Fibroblast of lung (primary cell): Measurements from ENCODE around the gene TIMMDC1. TPM values are rescaled to one million over a fixed set of nuclear protein-coding genes. Genes with fewer than 3 reads are reported as not detected.

ENCODE experiments used
- DNase-seq, 2 donors: peaks; one replicate each; pipeline versions ENCODE4 v3.0.0 to v3.0.0-alpha.2; 2010; ENCODE audit warnings: low read depth in 2 of 2
- H2AFZ ChIP-seq: 2 replicates; pipeline ENCODE4 v1.5.1; 2012; ENCODE audit warnings: low read length, control low read depth, inconsistent platforms
- H3K27ac ChIP-seq: 2 replicates; pipeline ENCODE4 v1.5.1; 2011; ENCODE audit warnings: low read length, control low read depth; ENCODE audit not compliant: insufficient read depth
- H3K27me3 ChIP-seq: 2 replicates; pipeline ENCODE4 v1.5.1; 2011; ENCODE audit warnings: mild to moderate bottlenecking, low read length; ENCODE audit not compliant: control insufficient read depth, insufficient read depth
- H3K36me3 ChIP-seq: 2 replicates; pipeline ENCODE4 v1.5.1; 2011; ENCODE audit warnings: low read length; ENCODE audit not compliant: control insufficient read depth, insufficient read depth
- H3K4me1 ChIP-seq: 2 replicates; pipeline ENCODE4 v1.5.1; 2011; ENCODE audit warnings: low read length; ENCODE audit not compliant: control insufficient read depth, insufficient read depth; ENCODE audit errors: extremely low read depth
- H3K4me2 ChIP-seq: 2 replicates; pipeline ENCODE4 v1.5.1; 2011; ENCODE audit warnings: low read length, control low read depth; ENCODE audit not compliant: insufficient read depth; ENCODE audit errors: extremely low read depth
- H3K4me3 ChIP-seq, 4 experiments: fragments of 200-600 bp in 1 of 4; sonication (generic) in 1 of 4; replicated peaks in 1 of 4; 2 replicates each; pipeline ENCODE4 v1.5.1; 2011 to 2016; ENCODE audit warnings: low read length in 4 of 4, low read depth in 3 of 4, mild to moderate bottlenecking in 3 of 4, control low read depth in 2 of 4, inconsistent platforms in 1 of 4, mixed read lengths in 1 of 4; ENCODE audit not compliant: insufficient read depth in 1 of 4; ENCODE audit errors: control extremely low read depth in 1 of 4
- H3K79me2 ChIP-seq: 2 replicates; pipeline ENCODE4 v1.5.1; 2012; ENCODE audit warnings: mild to moderate bottlenecking, low read length, inconsistent platforms; ENCODE audit not compliant: control insufficient read depth, insufficient read depth
- H3K9ac ChIP-seq: 2 replicates; pipeline ENCODE4 v1.5.1; 2011; ENCODE audit warnings: mild to moderate bottlenecking, low read length, control low read depth; ENCODE audit not compliant: insufficient read depth
- H3K9me3 ChIP-seq: 2 replicates; pipeline ENCODE4 v1.5.1; 2012; ENCODE audit warnings: low read depth, low read length; ENCODE audit not compliant: control insufficient read depth, insufficient read depth
- H4K20me1 ChIP-seq: 2 replicates; pipeline ENCODE4 v1.5.1; 2011; ENCODE audit warnings: low read length; ENCODE audit not compliant: control insufficient read depth, insufficient read depth; ENCODE audit errors: extremely low read depth
- CTCF ChIP-seq, 2 donors: IDR thresholded peaks in 1 of 2; conservative IDR thresholded peaks in 1 of 2; 1 replicate in 1 of 2; 2 replicates in 1 of 2; pipeline ENCODE4 v1.5.1; 2011 to 2012; ENCODE audit warnings: low read length in 2 of 2, control low read depth in 1 of 2, inconsistent platforms in 1 of 2, low read depth in 1 of 2, mild to moderate bottlenecking in 1 of 2
- EZH2 ChIP-seq: IDR thresholded peaks from 2 replicates; pipeline ENCODE4 v1.5.1; 2012; ENCODE audit warnings: low read length, control low read depth, mild to moderate bottlenecking; ENCODE audit errors: missing control alignments
- polyA plus RNA-seq, 2 donors: library from polyadenylated mRNA; depleted of rRNA in 1 of 2; stranded (reverse) in 1 of 2; unstranded in 1 of 2; fragments of >200 nt; gene quantifications; 2 replicates each; pipeline ENCODE4 v1.2.1, GENCODE V29; 2011 to 2012; ENCODE audit warnings: missing spikeins in 1 of 2
- total RNA-seq: library from RNA; depleted of rRNA; stranded (reverse); fragments of >200 nt; gene quantifications from 2 replicates; pipeline ENCODE4 v1.2.1, GENCODE V29; 2014

TIMMDC1 gene
- total and polyA plus RNA-seq, 2 donors (not counting 1 experiment from before 2014, with no cell fraction given) = 59.5 to 60.1 TPM

DNA sequence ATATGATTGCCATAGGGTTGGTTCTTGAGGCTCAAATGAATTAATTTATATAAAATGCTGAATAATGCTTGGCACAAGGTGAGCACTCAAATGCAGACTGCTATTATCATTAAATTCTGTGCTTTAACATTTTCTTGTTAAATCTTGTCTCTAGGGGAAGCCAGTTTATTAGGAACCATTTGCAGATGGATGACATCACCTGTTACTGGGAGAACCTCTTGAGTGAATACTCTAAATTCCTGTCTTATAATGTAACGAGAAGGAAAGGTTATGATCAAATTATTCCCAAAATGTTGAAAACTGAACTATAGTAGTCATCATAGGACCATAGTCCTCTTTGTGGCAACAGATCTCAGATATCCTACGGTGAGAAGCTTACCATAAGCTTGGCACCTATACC is 6.2 kb upstream of the TIMMDC1 start:
- Histone ChIP-seq H3K79me2 (no peaks in the 10 kb centered on the region), H3K4me2 (no peak overlapping the region), H3K4me1 (no peaks in the 10 kb centered on the region), H3K36me3 (no peaks in the 10 kb centered on the region), H4K20me1 (no peaks in the 10 kb centered on the region), H3K4me3 (no peak overlapping the region), H3K27ac (no peak overlapping the region), H3K9ac (no peak overlapping the region), H3K9me3 (no peaks in the 10 kb centered on the region), H3K27me3 (no peaks in the 10 kb centered on the region), H2AFZ (no peak overlapping the region)
- TF ChIP-seq CTCF (conservative IDR thresholded peaks at IDR 0.05 in 1 of 2, IDR thresholded peaks at IDR 0.05 in 1 of 2; ENCODE audit: low read depth in 1 of 2, low read length in 2 of 2) (no peak), EZH2 (no peak)
- peak in 1 of 2 donors; percentile 29 for DNase-seq

GRCh38 chr3:119492810-119493209 is 5.5 kb upstream of the TIMMDC1 start:
- Histone ChIP-seq H3K4me1 (peaks cover 3% of the 10 kb centered on the region), H3K9ac (no peak overlapping the region), H3K36me3 (no peaks in the 10 kb centered on the region), H3K27me3 (no peaks in the 10 kb centered on the region), H3K9me3 (no peaks in the 10 kb centered on the region), H3K27ac (no peak overlapping the region), H2AFZ (no peak overlapping the region), H3K79me2 (no peaks in the 10 kb centered on the region), H4K20me1 (no peaks in the 10 kb centered on the region), H3K4me3 (no peak overlapping the region), H3K4me2 (no peak overlapping the region)
- no peak for DNase-seq
- TF ChIP-seq CTCF (conservative IDR thresholded peaks at IDR 0.05 in 1 of 2, IDR thresholded peaks at IDR 0.05 in 1 of 2; ENCODE audit: low read depth in 1 of 2, low read length in 2 of 2) (no peak), EZH2 (no peak)

DNA sequence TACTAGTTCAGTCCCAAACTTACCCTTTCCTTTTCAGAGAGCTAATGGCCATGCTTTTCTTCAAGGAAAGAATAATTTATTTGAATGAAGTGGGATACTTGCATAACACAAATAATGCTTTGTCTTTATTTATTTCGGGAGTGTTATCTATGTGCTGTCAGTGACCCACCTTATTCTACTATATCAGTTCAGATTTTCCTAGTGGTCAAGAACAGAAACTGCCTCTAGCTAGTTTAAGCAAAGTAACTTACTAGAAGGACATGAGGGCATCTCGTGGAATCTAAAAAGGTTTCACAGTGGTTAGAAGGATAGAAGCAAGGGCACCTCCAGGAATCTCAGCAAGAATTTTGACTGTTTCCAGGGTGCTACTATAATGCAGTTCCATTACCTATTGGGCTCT is 3.8 kb upstream of the TIMMDC1 start:
- Histone ChIP-seq H3K27me3 (no peaks in the 10 kb centered on the region), H3K9ac (no peak overlapping the region), H4K20me1 (no peaks in the 10 kb centered on the region), H3K4me2 (no peak overlapping the region), H3K79me2 (peaks cover 9% of the 10 kb centered on the region), H3K36me3 (no peaks in the 10 kb centered on the region), H3K27ac (no peak overlapping the region), H3K4me3 (no peak overlapping the region), H2AFZ (no peak overlapping the region), H3K9me3 (no peaks in the 10 kb centered on the region), H3K4me1 (peaks cover 3% of the 10 kb centered on the region)
- no peak for DNase-seq
- TF ChIP-seq CTCF (conservative IDR thresholded peaks at IDR 0.05 in 1 of 2, IDR thresholded peaks at IDR 0.05 in 1 of 2; ENCODE audit: low read depth in 1 of 2, low read length in 2 of 2) (peak in 1 of 2 donors; percentile 4), EZH2 (no peak)
